ENCODE measurements around the gene CREB3L2. TPM values are rescaled to one million over a fixed set of nuclear protein-coding genes. Genes with fewer than 3 reads are reported as not detected.

Gene CREB3L2
- total RNA-seq, 1 experiment from 2014 or later, result 49.8 TPM

- peak; percentile 78 to 91 (median 80) for TF ChIP-seq CTCF (IDR thresholded peaks at IDR 0.05 in 2 of 3, conservative IDR thresholded peaks at IDR 0.05 in 1 of 3; ENCODE audit: borderline replicate concordance in 1 of 3, insufficient read depth in 1 of 3, low read depth in 2 of 3, low read length in 2 of 3)
Observed at GRCh38 chr7:138008588-138009349, 6.9 kb upstream of the CREB3L2 start (continued).

- CTCF ChIA-PET, result interaction anchor here (1.0 to 3.8 kb wide), 4 partner anchors 105 to 731 kb away, joined by 5 to 56 read pairs (median 8); no protein-coding TSS in a partner anchor
- Histone ChIP-seq H3K27ac (ENCODE audit: low read depth, low read length) (no peak overlapping the region), H3K79me2 (ENCODE audit: insufficient read depth, low read length) (no peaks in the 10 kb centered on the region), H3K9me2 (ENCODE audit: insufficient read depth) (no peaks in the 10 kb centered on the region), H3K4me3 (replicated peaks in 1 of 2; ENCODE audit: low read depth in 1 of 2, low read length in 2 of 2) (no peak overlapping the region), H3K9ac (ENCODE audit: low read length) (no peak overlapping the region), H3K4me2 (ENCODE audit: low read length) (peak overlapping the region; percentile 31; the same call in 1 of the 2 replicates), H3K9me3 (ENCODE audit: control insufficient read depth in 1 of 2, insufficient read depth in 1 of 2, low read depth in 1 of 2, low read length in 2 of 2) (no peaks in the 10 kb centered on the region), H4K20me1 (ENCODE audit: insufficient read depth) (no peaks in the 10 kb centered on the region), H3K4me1 (ENCODE audit: control insufficient read depth in 1 of 2, insufficient read depth in 2 of 2, low read length in 2 of 2) (peaks cover 3% of the 10 kb centered on the region in 2 experiments; a peak in 1 of 4 replicates), H3K27me3 (ENCODE audit: insufficient read depth, low read length) (no peaks in the 10 kb centered on the region), H3K36me3 (ENCODE audit: control insufficient read depth in 1 of 2, insufficient read depth in 2 of 2, low read length in 2 of 2) (no peaks in the 10 kb centered on the region), H2AFZ (ENCODE audit: low read depth, low read length, poor library complexity, severe bottlenecking) (peak overlapping the region; percentile 91)
- ATAC-seq, result no peak
- POLR2A ChIA-PET, result no interaction called here
- intact Hi-C loops (cut with micrococcal nuclease), result loop anchor here (1.0 to 5.0 kb wide), 6 partner anchors 105 to 731 kb away; no protein-coding TSS in a partner anchor
- BruUV-seq (replicated peaks), result no TSS peak
- no peak for DNase-seq (ENCODE audit: low read depth, low spot score)
- RAD21 ChIA-PET (ENCODE audit: low non-redundant PET in 1 of 2, low total read pairs in 2 of 2, uncharacterized antibody in 2 of 2, unreplicated experiment in 2 of 2), result interaction anchor here (0.6 to 1.0 kb wide), 2 partner anchors 46 to 104 kb away, joined by 3 to 9 read pairs; no protein-coding TSS in a partner anchor
- TF ChIP-seq SRF (IDR thresholded peaks at IDR 0.05; ENCODE audit: low read depth) (no peak), TCF7L2 (IDR thresholded peaks at IDR 0.05; ENCODE audit: borderline replicate concordance, extremely low read depth, insufficient read depth, insufficient read length) (no peak), CBX3 (IDR thresholded peaks at IDR 0.05; ENCODE audit: low read depth) (no peak), ELF1 (IDR thresholded peaks at IDR 0.05; ENCODE audit: borderline replicate concordance, low read depth) (no peak), MAX (IDR thresholded peaks at IDR 0.05) (no peak)
- TF ChIP-seq, protein P1, sequence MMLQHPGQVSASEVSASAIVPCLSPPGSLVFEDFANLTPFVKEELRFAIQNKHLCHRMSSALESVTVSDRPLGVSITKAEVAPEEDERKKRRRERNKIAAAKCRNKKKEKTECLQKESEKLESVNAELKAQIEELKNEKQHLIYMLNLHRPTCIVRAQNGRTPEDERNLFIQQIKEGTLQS (IDR thresholded peaks at IDR 0.05), result no peak
Observed at GRCh38 chr7:138008019-138008587, 6.2 kb upstream of the CREB3L2 start.

Measured in HCT116 (cell line).